Stomach (tissue), 4 donors: Measurements from ENCODE around the gene TBC1D20.

Experiments
- CTCF ChIP-seq, 7 experiments: fragments of 450-650 bp in 4 of 7; fragments of 200-600 bp in 3 of 7; sonication (generic) in 3 of 7; IDR thresholded peaks; one replicate each; pipeline ENCODE4 v1.5.1; 2016 to 2019; ENCODE audit warnings: antibody characterized with exemption in 7 of 7, control low read depth in 2 of 7, mild to moderate bottlenecking in 1 of 7
- EP300 ChIP-seq: sonication (generic); formaldehyde crosslinking; IDR thresholded peaks from one replicate; pipeline ENCODE4 v1.6.1; 2017; ENCODE audit warnings: antibody characterized with exemption
- POLR2A ChIP-seq, 4 donors: fragments of 450-650 bp; IDR thresholded peaks; one replicate each; pipeline ENCODE4 v1.6.1; 2016; ENCODE audit warnings: antibody characterized with exemption in 4 of 4, control low read depth in 2 of 4, mild to moderate bottlenecking in 1 of 4, moderate library complexity in 1 of 4
- POLR2AphosphoS5 ChIP-seq, 3 donors: sonication (generic); formaldehyde crosslinking; IDR thresholded peaks; one replicate each; pipeline ENCODE4 v1.6.1; 2016; ENCODE audit warnings: antibody characterized with exemption in 3 of 3

- TF ChIP-seq CTCF (IDR thresholded peaks at IDR 0.05) = no peak
- no peak for TF ChIP-seq POLR2A (IDR thresholded peaks at IDR 0.05)
- TF ChIP-seq POLR2AphosphoS5 (IDR thresholded peaks at IDR 0.05) = no peak
- no peak for TF ChIP-seq EP300
Observed at GRCh38 chr20:460180-460579, 2.2 kb downstream of the TBC1D20 start.
